Skeletal muscle cell (primary cell): Measurements from ENCODE around the gene IL23R.
"Not testable (repeated sequence)": the region's sequence is repeated elsewhere in the genome, so short reads cannot be mapped to it uniquely, and the experiment has no call there.

Experiments
- DNase-seq: peaks from one replicate; pipeline ENCODE4 v3.0.0-alpha.2; 2010; ENCODE audit warnings: low read depth
- H3K4me3 ChIP-seq: 2 replicates; pipeline ENCODE4 v1.5.1; 2011; ENCODE audit warnings: low read depth, mild to moderate bottlenecking, control low read depth, low read length, moderate library complexity

Gene IL23R

DNA sequence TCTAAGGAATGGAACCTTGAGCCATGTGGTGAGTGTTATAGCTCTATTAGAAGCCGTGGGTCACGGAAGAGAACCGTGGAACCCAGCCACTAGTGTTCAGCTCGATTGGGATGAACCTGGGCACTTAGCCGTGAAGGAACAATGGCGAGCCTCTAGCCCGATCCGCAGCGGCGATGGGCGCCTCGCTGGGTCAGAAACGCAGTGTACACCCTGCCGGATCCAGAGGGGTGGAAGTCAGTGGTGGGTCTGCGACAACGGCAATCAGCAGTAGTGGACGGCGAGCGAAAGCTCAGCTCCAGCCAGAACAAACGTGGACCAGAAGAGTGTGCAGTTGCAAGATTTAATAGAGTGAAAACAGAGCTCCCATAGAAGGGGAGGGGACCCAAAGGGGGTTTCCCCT is 18.3 kb upstream of the IL23R start:
- DNase-seq, H3K4me3 ChIP-seq: not testable (repeated sequence)

DNA sequence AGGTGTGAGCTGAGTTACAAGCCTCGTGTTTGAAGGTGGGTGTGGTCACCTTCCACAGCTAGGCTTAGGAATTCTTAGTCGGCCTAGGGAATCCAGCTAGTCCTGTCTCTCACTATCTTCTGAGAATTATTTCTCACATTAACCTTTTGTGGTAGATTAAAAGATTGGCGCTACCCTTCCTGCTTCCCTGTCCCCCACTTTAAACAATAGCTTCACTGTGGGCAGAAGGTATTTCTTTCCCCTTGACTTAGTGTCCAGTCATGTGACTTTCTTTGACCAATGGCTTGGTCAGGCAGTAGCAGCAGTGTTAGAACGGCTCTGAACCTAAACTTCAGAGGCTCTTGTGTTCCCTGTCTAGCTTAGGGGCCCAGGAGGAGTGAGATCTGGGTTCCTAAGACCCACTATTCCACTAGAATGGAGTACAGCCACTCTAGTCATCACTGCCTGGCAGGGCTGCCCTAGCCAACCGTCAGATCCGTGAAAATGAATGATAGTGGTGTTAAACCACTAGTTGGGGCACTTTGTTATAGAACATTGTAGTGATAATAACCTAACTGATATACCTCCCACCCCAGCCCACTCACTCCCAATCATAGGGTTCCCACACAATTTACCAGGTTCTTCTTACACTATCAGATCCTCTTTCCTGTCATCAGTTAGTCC is 17.6 kb upstream of the IL23R start:
- DNase-seq: no peak
- H3K4me3 ChIP-seq: no peak overlapping the region

DNA sequence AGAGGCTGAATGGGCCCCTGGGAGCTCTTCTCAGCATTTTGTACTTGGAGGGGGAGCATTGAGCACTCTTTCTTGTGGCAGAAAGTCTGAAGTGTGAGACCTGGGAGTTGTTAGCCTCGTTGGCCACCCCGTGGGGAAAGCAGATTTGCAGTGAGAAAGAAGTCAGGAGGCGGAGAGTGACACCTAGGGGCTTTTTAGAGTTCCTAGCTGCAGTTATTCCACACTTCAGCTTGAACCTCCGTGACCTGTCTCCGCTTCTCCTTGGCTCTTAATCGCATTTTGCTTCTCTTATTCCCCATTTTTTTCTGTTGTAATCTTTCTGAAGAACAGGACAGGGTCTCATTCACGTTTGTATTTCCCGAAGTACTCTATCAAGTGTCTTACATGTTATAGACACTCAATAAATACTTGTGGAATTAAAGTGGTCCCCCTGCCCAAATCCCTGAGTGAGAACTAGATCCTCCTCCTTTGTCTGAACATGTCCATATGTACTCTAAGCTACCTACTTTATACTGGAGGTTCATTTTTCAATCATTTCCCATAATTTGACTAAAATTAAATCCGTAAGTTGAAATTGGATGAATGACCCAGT is 17.0 kb upstream of the IL23R start:
- peak; percentile 53 for DNase-seq
- no peak overlapping the region for H3K4me3 ChIP-seq

- no peak overlapping the region for H3K4me3 ChIP-seq
- no peak for DNase-seq
These were observed 15.3 kb upstream of the IL23R start for GRCh38 chr1:67150931-67151330.

GRCh38 chr1:67158401-67158800 is 7.9 kb upstream of the IL23R start:
- H3K4me3 ChIP-seq: no peak overlapping the region
- no peak for DNase-seq

DNA sequence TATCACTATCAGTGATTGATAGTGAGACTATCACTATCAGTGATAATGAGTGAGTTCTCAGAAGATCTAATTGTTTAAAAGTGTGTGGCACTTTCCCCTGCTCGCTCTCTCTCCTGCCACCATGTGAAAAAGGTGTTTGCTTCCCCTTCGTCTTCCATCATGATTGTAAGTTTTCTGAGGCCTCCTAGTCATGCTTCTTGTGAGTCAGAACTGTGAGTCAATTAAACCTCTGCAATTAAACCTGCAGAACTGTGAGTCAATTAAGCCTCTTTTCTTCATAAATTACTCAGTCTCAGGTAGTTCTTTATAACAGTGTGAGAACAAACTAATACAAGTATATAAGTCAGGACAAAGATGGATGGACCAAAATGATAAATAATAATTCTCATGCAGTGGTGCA is 7.0 kb upstream of the IL23R start:
- no peak for DNase-seq
- H3K4me3 ChIP-seq: no peak overlapping the region

- no peak overlapping the region for H3K4me3 ChIP-seq
- DNase-seq: peak; percentile 22
These were observed 3.3 kb upstream of the IL23R start for GRCh38 chr1:67162954-67163353.

DNA sequence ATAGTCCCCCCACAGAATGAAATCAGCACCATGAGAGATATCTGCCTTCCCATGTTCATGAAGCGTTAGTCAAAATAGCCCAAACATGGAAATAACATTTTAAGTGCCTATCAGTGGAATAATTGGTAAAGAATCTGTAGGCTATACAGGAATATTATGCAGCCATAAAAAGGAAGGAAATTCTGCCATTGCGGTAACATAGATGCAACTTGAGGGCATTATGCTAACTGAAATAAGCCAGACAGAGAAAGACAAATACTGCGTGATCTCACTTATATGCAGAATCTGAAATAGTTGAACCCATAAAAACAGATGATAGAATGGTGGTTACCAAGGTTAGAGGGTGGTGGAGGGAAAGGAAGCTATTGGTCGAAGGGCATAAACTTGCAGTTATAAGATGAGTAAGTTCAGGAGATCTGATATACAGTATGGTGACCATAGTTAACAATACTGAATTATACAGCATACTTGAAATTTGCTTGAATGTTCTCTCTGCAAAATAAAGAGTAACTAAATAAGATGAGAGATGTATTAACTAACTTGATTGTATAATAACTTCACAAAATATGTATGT is 699 bp upstream of the IL23R start:
- H3K4me3 ChIP-seq: no peak overlapping the region
- DNase-seq: no peak

DNA sequence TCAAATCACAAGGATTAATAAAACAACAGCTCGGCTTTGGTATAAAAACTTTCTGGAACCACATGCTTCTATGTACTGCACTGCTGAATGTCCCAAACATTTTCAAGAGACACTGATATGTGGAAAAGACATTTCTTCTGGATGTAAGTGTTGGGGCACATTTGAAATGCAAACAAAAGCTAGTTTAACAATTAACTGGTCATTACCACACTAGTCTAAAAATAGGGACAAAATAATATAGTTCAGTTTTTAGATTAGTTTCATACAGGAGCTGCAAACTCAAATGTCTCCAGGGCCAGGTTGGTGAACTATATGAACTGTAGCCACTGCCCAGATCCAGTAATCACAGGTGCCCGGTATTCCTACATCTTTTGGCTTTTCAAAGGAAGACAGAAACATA is 3.2 kb downstream of the IL23R start:
- no peak overlapping the region for H3K4me3 ChIP-seq
- no peak for DNase-seq

DNA sequence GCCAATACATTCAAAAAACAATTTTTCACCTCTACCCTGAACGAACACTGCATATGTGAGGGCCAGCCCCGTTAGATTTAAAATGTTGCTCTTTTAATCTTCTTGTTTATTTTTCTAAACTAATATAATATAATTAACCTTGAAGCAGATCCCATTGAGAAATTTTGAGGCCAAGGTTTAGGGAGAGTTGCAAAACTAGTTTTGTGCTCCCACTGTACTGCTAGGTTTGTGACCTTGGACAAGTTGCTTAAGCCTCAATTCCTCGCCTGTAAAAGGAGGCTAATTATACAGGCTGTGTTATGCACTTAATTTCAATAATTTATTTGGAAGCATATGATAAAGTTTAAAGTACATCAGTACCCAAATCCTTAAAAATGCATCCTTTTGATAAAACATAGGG is 3.7 kb downstream of the IL23R start:
- no peak overlapping the region for H3K4me3 ChIP-seq
- DNase-seq: no peak

GRCh38 chr1:67170751-67171573 is 4.7 kb downstream of the IL23R start:
- DNase-seq: no peak
- no peak overlapping the region for H3K4me3 ChIP-seq

DNA sequence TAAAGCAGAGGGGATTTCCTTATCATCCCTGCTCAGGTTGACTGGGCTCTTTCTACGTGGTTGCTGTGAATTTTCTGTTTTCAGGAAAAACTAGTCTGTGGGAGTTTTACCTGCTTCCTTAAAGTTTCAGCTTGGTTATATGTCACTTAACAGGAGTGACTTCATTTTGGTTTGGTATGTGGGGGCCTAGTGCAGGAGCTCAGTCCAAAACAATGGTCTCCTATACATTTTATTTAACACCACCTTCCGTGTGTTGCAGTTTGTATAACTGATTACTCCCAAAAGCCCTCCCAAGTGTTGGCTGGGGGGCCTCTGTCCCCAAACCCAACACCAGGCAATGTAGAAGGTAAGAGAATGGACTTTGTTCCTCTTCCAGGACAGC is 5.3 kb downstream of the IL23R start:
- no peak for DNase-seq

DNA sequence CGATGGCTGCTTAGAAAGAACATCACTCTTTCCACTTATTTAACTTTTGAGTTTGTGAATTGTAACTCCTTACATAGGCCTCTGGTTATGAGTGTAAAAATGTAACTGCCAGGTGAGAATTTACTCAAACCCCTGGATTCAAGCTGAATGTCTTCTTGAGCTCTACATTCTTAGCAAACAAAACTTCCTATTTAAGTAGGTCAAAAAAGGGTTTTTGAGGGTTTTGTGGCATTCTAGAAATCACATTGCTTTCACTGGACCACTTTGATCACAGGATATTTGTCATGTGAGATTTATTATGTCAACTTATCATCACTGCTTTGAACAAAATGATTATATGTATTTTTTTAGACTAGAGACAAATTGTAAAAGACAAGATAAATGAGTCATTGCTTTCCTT is 5.7 kb downstream of the IL23R start:
- no peak overlapping the region for H3K4me3 ChIP-seq
- no peak for DNase-seq

More for the DNA sequence above, 5.3 kb downstream of the IL23R start:
- no peak overlapping the region for H3K4me3 ChIP-seq

- DNase-seq: no peak
- no peak overlapping the region for H3K4me3 ChIP-seq
These were observed 7.7 kb downstream of the IL23R start for GRCh38 chr1:67173988-67174387.

DNA sequence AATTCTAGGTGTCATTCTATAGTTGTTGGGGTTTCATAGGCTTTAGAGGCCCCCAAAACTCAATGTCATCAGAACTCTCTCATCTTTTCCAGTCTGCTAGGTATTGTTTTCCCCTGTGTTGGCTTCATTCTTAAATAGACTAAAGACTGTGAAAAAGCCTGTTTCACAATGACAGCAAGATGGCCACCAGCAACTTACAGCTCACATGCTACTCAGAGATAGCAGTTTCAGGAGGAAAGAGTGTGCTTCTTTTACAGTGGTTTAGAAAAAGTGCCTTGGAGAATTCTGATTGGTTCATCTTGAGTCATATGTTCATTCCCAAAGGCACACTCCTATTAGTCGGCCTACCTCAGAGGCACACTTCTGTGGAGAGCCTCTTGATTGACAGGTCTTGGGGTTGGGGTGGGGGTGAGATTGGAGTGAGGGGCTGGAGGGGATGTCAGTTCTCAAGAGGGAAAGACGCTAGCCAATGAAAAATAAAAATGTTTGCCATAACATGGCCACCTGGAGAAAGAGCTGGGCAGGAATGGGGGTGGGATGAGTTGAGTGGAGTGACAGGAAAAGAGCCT is 8.5 kb downstream of the IL23R start:
- DNase-seq: no peak

GRCh38 chr1:67175530-67176087 is 9.4 kb downstream of the IL23R start:
- no peak for DNase-seq
- no peak overlapping the region for H3K4me3 ChIP-seq

More for the DNA sequence above, 8.5 kb downstream of the IL23R start:
- H3K4me3 ChIP-seq: no peak overlapping the region

- DNase-seq: no peak
- H3K4me3 ChIP-seq: no peak overlapping the region
These were observed 18.7 kb downstream of the IL23R start for GRCh38 chr1:67184838-67185421.

DNA sequence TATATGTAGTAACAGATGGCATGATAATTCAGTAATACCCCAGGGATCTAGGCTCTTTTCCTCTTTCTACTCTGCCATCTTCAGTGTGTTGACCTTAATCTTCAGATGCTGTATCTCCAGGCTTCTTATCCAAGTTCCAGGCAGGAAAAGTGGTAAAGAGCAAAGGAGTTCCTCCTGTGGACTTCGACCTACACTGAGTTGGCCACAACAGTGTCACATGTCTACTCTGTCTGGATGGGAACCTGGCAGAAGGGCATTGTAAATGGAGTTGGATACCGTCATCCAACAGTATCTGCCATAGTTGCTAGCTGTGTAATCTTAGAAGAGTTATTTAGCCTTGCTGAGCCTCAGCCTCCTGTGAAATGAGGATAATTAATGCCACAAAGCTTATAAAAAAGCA is 21.9 kb downstream of the IL23R start:
- no peak overlapping the region for H3K4me3 ChIP-seq
- no peak for DNase-seq

DNA sequence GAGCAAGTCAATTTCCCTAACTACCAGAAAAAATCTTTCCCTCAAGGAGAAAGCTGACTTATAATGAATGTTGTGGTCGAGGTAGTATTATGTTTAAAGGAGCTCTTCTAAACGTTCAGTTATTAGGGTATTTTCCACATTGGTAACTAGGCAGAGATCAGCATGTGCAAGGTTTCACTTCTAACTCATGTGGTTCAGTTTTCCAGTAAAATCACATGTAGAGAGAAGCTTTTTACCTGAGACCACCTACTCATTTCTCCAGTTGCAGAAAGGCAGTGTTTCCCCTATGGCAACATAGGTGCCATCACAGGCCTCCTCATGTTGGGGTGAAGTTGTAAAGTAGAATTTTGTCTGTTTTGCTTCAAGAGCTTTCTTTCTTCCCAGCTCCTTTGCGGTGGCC is 23.7 kb downstream of the IL23R start:
- DNase-seq: no peak
- H3K4me3 ChIP-seq: no peak overlapping the region
